Memory B cell (primary cell): ENCODE results near the gene PLCB4.
"Not testable (repeated sequence)": the region's sequence is repeated elsewhere in the genome, so short reads cannot be mapped to it uniquely, and the experiment has no call there.

Experiments
- ATAC-seq: fragments of 150-1000 bp; cut with Tn5 transposase; 2 replicates; pipeline ENCODE4 v1.10.0; 2021; ENCODE audit warnings: low read depth, mild to moderate bottlenecking, moderate library complexity
- DNase-seq, 2 donors: peaks; one replicate each; pipeline ENCODE4 v3.0.0; 2022; ENCODE audit warnings: low spot score in 2 of 2
- H3K27ac Mint-ChIP-seq: one replicate; pipeline ENCODE4 v1.8.0; 2022; ENCODE audit warnings: mild to moderate bottlenecking, moderate library complexity, mixed read lengths
- H3K27me3 Mint-ChIP-seq: one replicate; pipeline ENCODE4 v1.8.0; 2022; ENCODE audit warnings: mixed read lengths
- H3K36me3 Mint-ChIP-seq: one replicate; pipeline ENCODE4 v1.8.0; 2022; ENCODE audit warnings: mild to moderate bottlenecking, mixed read lengths
- H3K4me1 Mint-ChIP-seq: one replicate; pipeline ENCODE4 v1.8.0; 2022; ENCODE audit warnings: mixed read lengths
- H3K4me3 Mint-ChIP-seq: one replicate; pipeline ENCODE4 v1.8.0; 2022; ENCODE audit warnings: mild to moderate bottlenecking, moderate library complexity, mixed read lengths
- H3K9me3 Mint-ChIP-seq: one replicate; pipeline ENCODE4 v1.8.0; 2022; ENCODE audit warnings: mixed read lengths

Gene PLCB4

DNA sequence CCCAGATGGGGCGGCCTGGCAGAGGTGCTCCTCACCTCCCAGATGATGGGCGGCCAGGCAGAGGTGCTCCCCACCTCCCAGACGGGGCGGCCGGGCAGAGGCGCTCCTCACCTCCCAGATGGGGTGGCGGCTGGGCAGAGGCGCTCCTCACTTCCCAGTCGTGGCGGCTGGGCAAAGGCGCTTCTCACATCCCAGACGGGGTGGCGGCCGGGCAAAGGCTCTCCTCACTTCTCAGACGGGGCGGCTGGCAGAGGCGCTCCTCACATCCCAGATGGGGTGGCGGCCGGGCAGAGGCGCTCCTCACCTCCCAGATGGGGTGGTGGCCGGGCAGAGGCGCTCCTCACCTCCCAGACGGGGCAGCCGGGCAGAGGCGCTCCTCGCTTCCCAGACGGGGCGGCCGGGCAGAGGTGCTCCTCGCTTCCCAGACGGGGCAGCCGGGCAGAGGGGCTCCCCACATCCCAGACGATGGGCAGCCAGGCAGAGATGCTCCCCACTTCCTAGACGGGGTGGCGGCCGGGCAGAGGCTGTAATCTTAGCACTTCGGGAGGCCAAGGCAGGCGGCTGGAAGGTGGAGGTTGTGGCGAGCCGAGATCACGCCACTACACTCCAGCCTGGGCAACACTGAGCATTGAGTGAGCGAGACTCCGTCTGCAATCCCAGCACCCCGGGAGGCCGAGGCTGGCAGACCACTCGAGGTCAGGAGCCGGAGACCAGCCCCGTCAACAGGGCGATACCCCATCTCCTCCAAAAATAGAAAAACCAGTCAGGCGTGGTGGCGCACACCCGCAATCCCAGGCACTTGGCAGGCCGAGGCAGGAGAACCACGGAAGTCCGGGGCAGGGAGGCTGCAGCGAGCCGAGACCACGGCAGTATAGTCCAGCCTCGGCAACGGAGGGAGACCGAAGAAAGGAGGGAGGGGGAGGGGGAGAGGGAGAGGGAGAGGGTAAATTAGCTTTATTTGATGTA lies 316.7 kb downstream of the PLCB4 start:
- not testable (repeated sequence) for H3K4me3 Mint-ChIP-seq, H3K27me3 Mint-ChIP-seq, ATAC-seq, H3K4me1 Mint-ChIP-seq, H3K36me3 Mint-ChIP-seq, H3K9me3 Mint-ChIP-seq, DNase-seq, H3K27ac Mint-ChIP-seq

GRCh38 chr20:9388160-9388812 lies 319.4 kb downstream of the PLCB4 start:
- H3K36me3 Mint-ChIP-seq, result no peaks in the 10 kb centered on the region
- no peaks in the 10 kb centered on the region for H3K9me3 Mint-ChIP-seq
- DNase-seq (no peak), ATAC-seq (no peak)
- no peaks in the 10 kb centered on the region for H3K27me3 Mint-ChIP-seq
- H3K4me1 Mint-ChIP-seq, result no peaks in the 10 kb centered on the region
- H3K27ac Mint-ChIP-seq, result no peak overlapping the region
- no peak overlapping the region for H3K4me3 Mint-ChIP-seq

- H3K27me3 Mint-ChIP-seq, result no peaks in the 10 kb centered on the region
- DNase-seq, result no peak
- H3K9me3 Mint-ChIP-seq, result no peaks in the 10 kb centered on the region
- no peak for ATAC-seq
- no peak overlapping the region for H3K4me3 Mint-ChIP-seq
- no peak overlapping the region for H3K27ac Mint-ChIP-seq
- H3K36me3 Mint-ChIP-seq, result no peaks in the 10 kb centered on the region
- no peaks in the 10 kb centered on the region for H3K4me1 Mint-ChIP-seq
Measured at GRCh38 chr20:9388813-9389161, 319.9 kb downstream of the PLCB4 start.

GRCh38 chr20:9389346-9389745 lies 320.5 kb downstream of the PLCB4 start:
- Mint-ChIP-seq H3K27me3 (no peaks in the 10 kb centered on the region), H3K4me3 (no peak overlapping the region), H3K4me1 (no peaks in the 10 kb centered on the region)

DNA sequence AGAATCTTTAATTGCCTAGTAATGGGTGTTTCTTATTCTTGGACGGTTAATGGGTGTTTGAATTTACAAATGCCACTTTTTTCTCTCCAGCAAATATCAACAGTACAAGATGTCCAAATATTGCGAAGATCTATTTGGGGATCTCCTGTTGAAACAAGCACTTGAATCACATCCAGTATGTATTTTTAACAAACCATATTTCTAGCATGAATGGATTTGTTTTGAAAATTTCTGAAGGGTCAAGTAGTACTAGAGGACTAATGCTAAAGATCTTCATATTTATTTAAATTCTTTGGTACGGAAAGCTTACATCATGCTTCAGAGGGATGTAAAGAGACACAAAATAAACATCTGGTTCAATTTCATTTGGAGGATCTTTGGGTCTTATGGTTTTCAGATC lies 321.6 kb downstream of the PLCB4 start:
- Mint-ChIP-seq H3K4me1 (no peaks in the 10 kb centered on the region), H3K27me3 (no peaks in the 10 kb centered on the region), H3K9me3 (no peaks in the 10 kb centered on the region), H3K36me3 (no peaks in the 10 kb centered on the region), H3K27ac (no peak overlapping the region), H3K4me3 (no peak overlapping the region)
- no peak for ATAC-seq
- no peak for DNase-seq

More at GRCh38 chr20:9389346-9389745, 320.5 kb downstream of the PLCB4 start:
- Mint-ChIP-seq H3K36me3 (no peaks in the 10 kb centered on the region), H3K9me3 (no peaks in the 10 kb centered on the region), H3K27ac (no peak overlapping the region)
- ATAC-seq, result no peak
- no peak for DNase-seq

GRCh38 chr20:9392892-9393857 lies 324.3 kb downstream of the PLCB4 start:
- Mint-ChIP-seq H3K36me3 (no peaks in the 10 kb centered on the region), H3K27ac (no peak overlapping the region), H3K27me3 (no peaks in the 10 kb centered on the region), H3K4me1 (peaks cover 2% of the 10 kb centered on the region), H3K9me3 (no peaks in the 10 kb centered on the region), H3K4me3 (no peak overlapping the region)
- no peak for DNase-seq
- no peak for ATAC-seq

GRCh38 chr20:9395971-9396370 lies 327.1 kb downstream of the PLCB4 start:
- peaks cover 2% of the 10 kb centered on the region for H3K4me1 Mint-ChIP-seq
- no peaks in the 10 kb centered on the region for H3K36me3 Mint-ChIP-seq
- H3K4me3 Mint-ChIP-seq, result no peak overlapping the region
- no peak for DNase-seq
- no peaks in the 10 kb centered on the region for H3K9me3 Mint-ChIP-seq
- no peaks in the 10 kb centered on the region for H3K27me3 Mint-ChIP-seq
- no peak overlapping the region for H3K27ac Mint-ChIP-seq
- ATAC-seq, result no peak

DNA sequence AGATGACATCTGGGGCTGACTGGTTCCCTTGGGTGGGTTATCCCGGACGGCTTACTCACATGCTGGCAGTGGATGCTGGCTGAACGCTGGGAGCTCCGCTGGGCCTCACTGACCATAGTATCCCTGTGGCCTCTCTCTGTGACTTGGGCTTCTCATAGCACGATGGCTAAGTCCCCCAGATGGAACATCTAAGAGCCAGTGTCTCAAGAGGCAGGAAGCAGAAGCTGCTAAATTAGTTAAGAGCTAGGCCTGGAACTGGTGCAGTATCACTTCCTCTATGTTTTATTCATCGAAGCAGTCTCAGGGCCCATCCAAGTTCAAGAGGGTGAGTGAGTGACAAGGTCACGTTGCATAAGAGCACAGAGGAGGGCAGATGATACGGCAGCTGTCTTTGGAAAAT lies 329.0 kb downstream of the PLCB4 start:
- ATAC-seq, result peak; percentile 76
- DNase-seq, result no peak
- Mint-ChIP-seq H3K9me3 (no peaks in the 10 kb centered on the region), H3K36me3 (no peaks in the 10 kb centered on the region), H3K27me3 (no peaks in the 10 kb centered on the region), H3K4me1 (peaks cover 2% of the 10 kb centered on the region), H3K4me3 (no peak overlapping the region), H3K27ac (no peak overlapping the region)

DNA sequence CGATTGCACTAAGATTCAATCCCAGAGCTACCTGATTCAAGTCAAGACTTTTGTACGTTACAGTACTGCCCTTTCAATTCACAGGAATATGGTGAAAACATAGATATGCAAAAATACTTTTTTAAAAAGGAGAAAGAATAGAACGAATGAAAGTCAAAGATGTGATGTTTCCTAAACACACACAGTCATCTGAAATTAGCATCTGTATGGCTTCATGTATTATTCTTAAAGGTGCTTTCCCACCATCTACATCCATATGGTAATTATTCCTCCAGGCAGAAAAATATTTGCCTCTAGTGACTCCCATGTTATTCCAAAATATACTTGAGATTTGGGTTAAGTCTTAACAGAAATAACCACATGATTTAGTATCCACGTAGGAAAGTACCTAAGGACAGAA lies 330.0 kb downstream of the PLCB4 start:
- ATAC-seq (no peak), DNase-seq (no peak)
- H3K27me3 Mint-ChIP-seq, result no peaks in the 10 kb centered on the region
- H3K36me3 Mint-ChIP-seq, result no peaks in the 10 kb centered on the region
- H3K27ac Mint-ChIP-seq, result no peak overlapping the region
- peaks cover 2% of the 10 kb centered on the region for H3K4me1 Mint-ChIP-seq
- no peak overlapping the region for H3K4me3 Mint-ChIP-seq
- no peaks in the 10 kb centered on the region for H3K9me3 Mint-ChIP-seq

DNA sequence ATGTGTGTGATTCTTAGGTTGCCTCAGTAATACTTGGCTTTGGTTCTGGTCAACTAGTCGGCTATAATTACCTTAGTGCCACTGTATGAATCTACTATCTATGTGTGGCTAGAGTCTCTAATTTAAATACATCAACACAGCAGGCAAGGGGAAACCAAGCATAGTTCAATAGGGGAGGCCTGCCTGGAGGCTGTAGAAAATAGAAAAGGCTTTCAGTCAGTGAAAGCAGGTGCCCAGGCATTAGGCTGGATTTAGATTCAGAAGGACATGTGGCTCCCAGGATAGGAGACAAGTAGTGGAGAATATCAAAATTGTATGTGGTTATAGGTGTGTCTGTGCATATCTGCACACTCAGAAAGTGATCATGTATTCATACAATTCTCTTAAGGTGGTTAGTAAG lies 330.4 kb downstream of the PLCB4 start:
- no peak for DNase-seq
- Mint-ChIP-seq H3K9me3 (no peaks in the 10 kb centered on the region), H3K27me3 (no peaks in the 10 kb centered on the region), H3K27ac (no peak overlapping the region), H3K36me3 (no peaks in the 10 kb centered on the region), H3K4me1 (peaks cover 2% of the 10 kb centered on the region), H3K4me3 (no peak overlapping the region)
- ATAC-seq, result no peak

DNA sequence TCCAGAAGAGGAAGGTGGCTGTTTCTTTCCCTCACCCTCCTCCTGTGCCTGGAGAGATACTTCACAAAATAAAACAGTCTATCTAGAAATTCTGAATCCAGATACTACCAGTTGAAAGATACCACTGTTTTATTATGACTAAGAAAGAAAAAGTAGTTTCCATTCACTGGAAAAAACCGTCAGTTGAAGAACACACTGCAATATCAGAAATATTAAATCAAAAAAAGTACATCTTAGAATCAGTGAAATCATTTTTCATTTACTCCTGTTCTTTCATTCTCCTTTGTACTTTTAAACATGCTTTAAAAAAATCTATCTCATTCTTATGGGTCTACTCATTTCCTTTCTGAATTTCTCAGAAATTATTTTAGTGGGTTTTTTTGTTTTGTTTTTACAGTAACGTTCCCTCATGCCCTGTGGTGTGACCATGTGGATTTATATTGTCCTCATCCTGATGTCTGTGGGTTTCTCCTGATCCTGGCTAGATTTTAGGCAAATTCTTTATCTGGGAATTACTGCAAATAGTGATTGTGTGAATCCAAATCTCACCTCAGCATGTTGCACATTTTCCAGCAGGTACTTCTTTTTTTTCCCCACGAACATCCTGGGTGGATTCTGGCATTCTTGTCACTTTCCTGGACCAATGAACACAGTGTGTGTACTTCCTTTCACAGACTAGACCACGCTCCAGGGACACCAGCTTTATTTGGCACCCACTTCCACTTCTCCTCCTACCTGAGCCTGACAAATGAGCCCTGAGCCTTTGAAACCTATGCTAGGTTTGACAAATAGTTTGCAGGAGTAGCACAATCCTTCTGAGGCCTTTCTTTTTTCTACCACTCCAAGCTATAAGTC lies 331.5 kb downstream of the PLCB4 start:
- Mint-ChIP-seq H3K27me3 (no peaks in the 10 kb centered on the region), H3K9me3 (no peaks in the 10 kb centered on the region), H3K27ac (no peak overlapping the region), H3K4me1 (peaks cover 2% of the 10 kb centered on the region), H3K4me3 (no peak overlapping the region), H3K36me3 (no peaks in the 10 kb centered on the region)
- DNase-seq, result no peak
- no peak for ATAC-seq

DNA sequence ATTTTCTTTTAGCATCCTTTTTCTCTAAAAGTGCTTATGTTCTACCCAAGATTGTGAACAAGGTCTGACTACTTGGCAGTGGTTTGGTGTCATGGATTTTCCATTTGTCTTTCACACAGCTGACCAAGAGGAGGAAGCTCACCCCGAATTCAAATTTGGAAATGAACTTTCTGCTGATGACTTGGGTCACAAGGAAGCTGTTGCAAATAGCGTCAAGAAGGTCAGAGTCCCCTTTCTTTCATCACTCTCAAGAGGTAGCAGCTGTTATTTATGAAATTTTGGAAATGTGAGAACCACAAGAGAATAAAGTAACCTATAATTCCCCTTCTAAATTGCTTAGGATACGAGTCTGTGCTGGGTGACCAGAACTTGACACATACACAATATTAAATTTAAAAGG lies 332.5 kb downstream of the PLCB4 start:
- Mint-ChIP-seq H3K4me1 (peaks cover 2% of the 10 kb centered on the region), H3K36me3 (no peaks in the 10 kb centered on the region), H3K27ac (no peak overlapping the region), H3K4me3 (no peak overlapping the region), H3K9me3 (no peaks in the 10 kb centered on the region), H3K27me3 (no peaks in the 10 kb centered on the region)
- ATAC-seq, result no peak
- no peak for DNase-seq

DNA sequence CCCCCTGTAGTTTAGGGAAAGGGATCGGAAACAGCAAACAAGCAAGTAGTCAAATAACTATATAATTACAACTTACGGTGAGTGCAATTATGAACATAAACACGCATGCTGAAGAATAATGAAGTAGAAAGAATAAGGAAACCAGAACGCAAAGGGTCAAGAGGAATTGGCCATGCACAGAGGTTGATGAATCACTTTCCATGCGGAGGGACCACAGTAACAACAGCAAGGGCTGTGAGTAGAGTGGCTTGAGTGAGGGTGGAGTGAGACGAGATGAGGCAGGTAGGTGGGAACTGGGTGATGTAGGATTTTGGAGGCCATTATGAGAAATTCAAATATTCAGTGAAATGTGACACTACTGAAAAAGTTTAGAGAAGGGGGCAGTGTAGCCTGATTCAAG lies 333.3 kb downstream of the PLCB4 start:
- Mint-ChIP-seq H3K9me3 (no peaks in the 10 kb centered on the region), H3K4me1 (peaks cover 2% of the 10 kb centered on the region), H3K27ac (no peak overlapping the region), H3K27me3 (no peaks in the 10 kb centered on the region), H3K4me3 (no peak overlapping the region), H3K36me3 (no peaks in the 10 kb centered on the region)
- no peak for DNase-seq
- no peak for ATAC-seq
